ENCODE data around the gene SEPTIN8. TPM values are rescaled to one million over a fixed set of nuclear protein-coding genes. Genes with fewer than 3 reads are reported as not detected.

SEPTIN8 gene
- total and polyA plus RNA-seq, 2 donors (not counting 3 experiments of a cell fraction or from before 2014, with no cell fraction given), result 56.6 to 82.1 TPM

DNA sequence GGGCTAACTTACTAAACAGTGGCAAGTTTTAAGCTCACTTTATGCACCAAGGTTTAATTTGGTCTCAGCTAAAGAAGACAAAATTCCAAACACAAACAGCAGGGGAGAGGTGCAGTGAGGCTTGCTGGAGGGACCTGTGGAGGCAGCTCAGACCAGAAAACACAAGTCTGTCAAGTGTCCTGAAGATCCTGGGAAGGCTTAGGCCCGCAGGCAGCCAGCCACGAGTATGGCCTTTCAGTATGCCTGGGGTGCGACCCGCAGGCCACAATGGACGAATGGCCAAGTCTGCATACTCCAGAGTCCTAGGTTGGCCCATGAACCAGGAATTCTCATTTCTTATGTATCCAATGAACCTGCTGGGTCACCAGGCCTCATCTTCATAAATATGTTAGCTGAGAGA is 20.5 kb downstream of the SEPTIN8 start:
- ChIA-PET CTCF (interaction anchor here (1.1 to 6.7 kb wide), 5 partner anchors 8 to 63 kb away, joined by 3 to 179 read pairs (median 4); no protein-coding TSS in a partner anchor), POLR2A (no interaction called here)
- H3K27me3 ChIP-seq (ENCODE audit: control insufficient read depth in 2 of 2, insufficient read depth in 2 of 2, low read length in 2 of 2), result no peaks in the 10 kb centered on the region
- intact Hi-C loops (cut with micrococcal nuclease) (no loop called here), dilution Hi-C loops (cut with MboI; ENCODE audit: extremely low pct_ligation_motif_present, low sequenced_read_pairs) (no loop called here)
- H3K4me2 ChIP-seq (ENCODE audit: insufficient read depth, low read length), result no peak overlapping the region
- H3K9ac ChIP-seq (replicated peaks; ENCODE audit: extremely low read depth, insufficient read depth, low read length), result no peak overlapping the region
- H3K4me1 ChIP-seq (ENCODE audit: control insufficient read depth, extremely low read depth, insufficient read depth, low read length), result no peaks in the 10 kb centered on the region
- H2AFZ ChIP-seq (ENCODE audit: low read depth, low read length), result no peak overlapping the region
- no peak for DNase-seq (ENCODE audit: low read depth, low spot score)
- H3K9me3 ChIP-seq (replicated peaks; ENCODE audit: control insufficient read depth, insufficient read depth, low read length), result no peaks in the 10 kb centered on the region
- no peaks in the 10 kb centered on the region for H3K9me1 ChIP-seq (replicated peaks; ENCODE audit: control insufficient read depth, extremely low read depth, insufficient read depth, low read length)
- H3K27ac ChIP-seq (ENCODE audit: insufficient read depth, low read depth, low read length), result no peak overlapping the region
- TF ChIP-seq POLR2A (IDR thresholded peaks at IDR 0.05; ENCODE audit: low read depth, low read length), result no peak
- no peak for TF ChIP-seq POLR2AphosphoS5 (IDR thresholded peaks at IDR 0.05; ENCODE audit: insufficient read depth, low read depth, low read length)
- no peak for TF ChIP-seq JUN (IDR thresholded peaks at IDR 0.05; ENCODE audit: borderline replicate concordance, insufficient read depth, insufficient read length, low read depth)
- no peak for TF ChIP-seq GATA2 (IDR thresholded peaks at IDR 0.05; ENCODE audit: insufficient read depth, insufficient read length, low read depth, low read length)
- TF ChIP-seq, protein P1, sequence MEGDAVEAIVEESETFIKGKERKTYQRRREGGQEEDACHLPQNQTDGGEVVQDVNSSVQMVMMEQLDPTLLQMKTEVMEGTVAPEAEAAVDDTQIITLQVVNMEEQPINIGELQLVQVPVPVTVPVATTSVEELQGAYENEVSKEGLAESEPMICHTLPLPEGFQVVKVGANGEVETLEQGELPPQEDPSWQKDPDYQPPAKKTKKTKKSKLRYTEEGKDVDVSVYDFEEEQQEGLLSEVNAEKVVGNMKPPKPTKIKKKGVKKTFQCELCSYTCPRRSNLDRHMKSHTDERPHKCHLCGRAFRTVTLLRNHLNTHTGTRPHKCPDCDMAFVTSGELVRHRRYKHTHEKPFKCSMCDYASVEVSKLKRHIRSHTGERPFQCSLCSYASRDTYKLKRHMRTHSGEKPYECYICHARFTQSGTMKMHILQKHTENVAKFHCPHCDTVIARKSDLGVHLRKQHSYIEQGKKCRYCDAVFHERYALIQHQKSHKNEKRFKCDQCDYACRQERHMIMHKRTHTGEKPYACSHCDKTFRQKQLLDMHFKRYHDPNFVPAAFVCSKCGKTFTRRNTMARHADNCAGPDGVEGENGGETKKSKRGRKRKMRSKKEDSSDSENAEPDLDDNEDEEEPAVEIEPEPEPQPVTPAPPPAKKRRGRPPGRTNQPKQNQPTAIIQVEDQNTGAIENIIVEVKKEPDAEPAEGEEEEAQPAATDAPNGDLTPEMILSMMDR (IDR thresholded peaks at IDR 0.05; ENCODE audit: extremely low read depth in 1 of 2, insufficient read depth in 1 of 2, low read depth in 1 of 2, low read length in 2 of 2), result no peak
- no peak for TF ChIP-seq EZH2 (IDR thresholded peaks at IDR 0.05; ENCODE audit: borderline replicate concordance, low read depth, low read length, severe bottlenecking)
- no peak for TF ChIP-seq FOS (IDR thresholded peaks at IDR 0.05; ENCODE audit: borderline replicate concordance, insufficient read depth, low read length)
- TF ChIP-seq, protein P2, sequence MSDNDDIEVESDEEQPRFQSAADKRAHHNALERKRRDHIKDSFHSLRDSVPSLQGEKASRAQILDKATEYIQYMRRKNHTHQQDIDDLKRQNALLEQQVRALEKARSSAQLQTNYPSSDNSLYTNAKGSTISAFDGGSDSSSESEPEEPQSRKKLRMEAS (IDR thresholded peaks at IDR 0.05; ENCODE audit: insufficient read depth, insufficient read length), result no peak
- TF ChIP-seq MYC (IDR thresholded peaks at IDR 0.05; ENCODE audit: low read depth, low read length), result no peak
- no TSS peak for BruUV-seq (replicated peaks)
- H4K20me1 ChIP-seq (replicated peaks; ENCODE audit: control insufficient read depth, extremely low read depth, insufficient read depth, low read length), result no peaks in the 10 kb centered on the region
- H3K79me2 ChIP-seq (ENCODE audit: control insufficient read depth, insufficient read depth, low read length), result no peaks in the 10 kb centered on the region
- no peak overlapping the region for H3K4me3 ChIP-seq (replicated peaks in 1 of 3; ENCODE audit: insufficient read depth in 1 of 3, low read depth in 1 of 3, low read length in 3 of 3)
- peaks cover 7 to 23% of the 10 kb centered on the region in 2 experiments for H3K36me3 ChIP-seq (ENCODE audit: control insufficient read depth in 2 of 2, extremely low read depth in 1 of 2, insufficient read depth in 2 of 2, low read length in 2 of 2)
- FAIRE-seq, result no peak

All from endothelial cell of umbilical vein (primary cell).